Mammary microvascular endothelial cell (primary cell): Measurements from ENCODE around the gene C20orf202. TPM values are rescaled to one million over a fixed set of nuclear protein-coding genes. Genes with fewer than 3 reads are reported as not detected.

Experiments
- total RNA-seq: library from RNA; depleted of rRNA; stranded (reverse); fragments of >200 nt; gene quantifications from 2 replicates; pipeline ENCODE4 v1.2.3, GENCODE V29; 2015

C20orf202 gene
- not detected in 2 replicates for total RNA-seq

DNA sequence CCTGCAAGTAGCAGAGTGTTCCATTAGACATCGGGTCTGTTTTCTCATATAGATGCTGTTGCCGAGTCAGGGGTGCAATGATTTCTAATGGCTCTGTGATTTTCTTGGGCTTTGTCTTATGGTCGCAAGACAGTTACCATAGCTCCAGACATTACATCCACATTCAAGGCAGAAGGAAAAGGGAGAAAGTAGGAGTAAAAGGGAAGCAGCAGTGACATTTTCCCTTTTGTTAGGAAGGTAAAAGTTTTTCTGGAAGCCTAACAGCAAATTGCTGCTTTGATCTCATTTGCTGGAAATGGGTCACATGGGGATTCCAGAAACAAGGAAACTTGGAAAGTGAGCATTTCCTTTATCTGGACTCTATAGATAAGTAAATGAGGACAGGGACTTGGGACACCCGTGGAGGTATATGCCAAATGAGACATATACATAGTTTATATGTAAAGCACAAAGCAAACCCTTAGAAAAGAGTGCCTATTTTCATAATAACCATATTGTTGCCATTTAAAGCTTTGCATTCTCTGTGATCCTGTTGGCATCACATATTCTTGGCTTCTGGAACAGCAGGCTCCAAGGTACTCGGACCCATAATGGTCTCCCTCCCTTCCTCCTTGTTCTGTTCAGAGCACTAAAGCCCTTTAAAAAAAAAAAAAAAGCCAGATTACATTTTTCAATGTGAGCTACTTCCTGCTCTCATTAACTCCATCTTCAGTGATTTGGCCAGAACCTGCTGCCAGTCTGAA, at the start of gene C20orf202:
C20orf202 (plus strand) TSS at position 693 of the 743 bp plus-strand sequence. CDS start 132 bp downstream, outside the sequence.

DNA sequence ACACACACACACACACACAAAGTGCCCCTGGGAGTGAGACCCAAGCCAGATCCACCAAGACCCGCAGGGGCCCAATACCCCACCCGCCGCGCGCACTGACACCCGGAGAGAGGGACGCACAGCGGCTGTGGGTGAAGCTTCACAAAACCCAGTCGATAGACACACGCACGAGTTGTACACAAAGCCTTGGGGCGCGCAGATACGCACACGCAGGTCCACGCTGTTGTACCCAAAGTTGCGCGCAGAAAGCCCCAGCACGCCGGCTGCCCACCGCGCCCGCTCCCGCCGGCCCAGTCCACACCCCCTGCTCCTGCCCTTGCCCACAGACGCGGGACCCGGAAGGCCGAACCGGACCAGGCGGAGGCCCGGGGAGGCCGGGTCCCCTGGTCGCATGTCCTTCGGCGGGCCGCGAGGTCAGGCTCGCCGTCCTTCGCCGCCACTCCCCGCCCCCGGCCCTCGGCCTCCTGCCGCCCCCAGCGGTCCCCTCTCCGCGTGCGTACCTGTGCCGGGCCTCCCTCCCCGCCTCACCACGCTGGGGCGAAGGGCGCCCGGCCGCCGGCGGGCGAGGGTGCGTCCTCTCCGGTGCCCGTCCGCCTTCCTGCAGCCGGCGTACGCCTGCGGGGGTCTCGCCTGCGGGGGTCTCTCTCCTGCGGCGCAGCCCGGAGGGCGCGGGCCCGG, 18.5 kb upstream of the C20orf202 start, which contains the start of gene TMEM74B:
TMEM74B (minus strand) TSS at position 344 of the 678 bp plus-strand sequence. CDS start 1,180 bp downstream, outside the sequence.

DNA sequence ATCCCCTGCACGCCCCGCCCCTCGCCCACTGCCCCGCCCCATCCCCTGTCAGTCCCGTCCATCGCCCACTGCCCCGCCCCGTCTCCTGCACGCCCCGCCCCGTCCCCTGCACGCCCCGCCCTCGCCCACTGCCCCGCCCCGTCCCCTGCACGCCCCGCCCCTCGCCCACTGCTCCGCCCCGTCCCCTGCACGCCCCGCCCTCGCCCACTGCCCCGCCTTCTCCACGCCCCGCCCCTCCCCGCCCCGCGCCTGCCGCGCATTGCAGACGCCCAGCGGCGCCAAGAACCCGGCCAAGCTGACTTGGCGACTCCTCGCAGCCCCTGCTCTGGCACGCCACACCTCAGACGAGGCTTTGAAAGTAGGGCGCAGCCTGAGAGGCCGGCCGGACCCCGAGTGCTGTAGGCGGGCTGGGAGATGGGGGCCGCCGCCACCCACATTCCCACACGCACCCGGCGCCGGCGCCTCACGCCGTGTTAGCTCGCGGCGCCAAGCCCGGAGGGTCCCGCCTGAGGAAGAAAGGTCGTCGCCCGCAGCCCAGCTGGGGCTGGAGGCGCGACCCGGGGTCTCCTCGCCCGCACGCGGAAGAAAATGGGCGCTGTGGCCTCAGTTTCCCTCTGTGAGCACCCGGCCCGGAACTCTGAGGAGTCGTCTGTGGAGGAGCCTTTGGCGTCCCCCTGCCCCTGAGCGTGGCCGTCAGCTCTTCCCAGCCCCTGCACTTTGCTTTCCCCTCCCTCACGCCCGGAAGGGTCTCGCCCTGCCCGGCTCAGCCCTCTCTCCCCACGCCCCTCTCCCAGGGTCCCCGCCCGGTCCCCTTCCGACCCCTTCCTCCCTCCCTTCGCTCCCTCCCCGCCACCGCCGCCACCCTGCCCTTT, 22.8 kb downstream of the C20orf202 start, which contains the start of gene RAD21L1:
RAD21L1 (plus strand) TSS at position 262 of the 872 bp plus-strand sequence. CDS start 2,410 bp downstream, outside the sequence.

Other genes with a start within 250 kb of the C20orf202 start
- gene RSPO4, start 201.1 kb upstream of the C20orf202 start, total RNA-seq, result not detected in 2 replicates
- 113 and 125 TPM in 2 replicates for gene PSMF1, start 84.9 kb upstream of the C20orf202 start, total RNA-seq
- 0.20 and 1.4 TPM in 2 replicates for gene TMEM74B, start 18.5 kb upstream of the C20orf202 start, total RNA-seq
- not detected in 2 replicates for gene RAD21L1, start 22.6 kb downstream of the C20orf202 start, total RNA-seq
- gene SNPH, start 62.8 kb downstream of the C20orf202 start, total RNA-seq, result 6.6 and 7.3 TPM in 2 replicates
- 4.7 and 5.6 TPM in 2 replicates for gene SDCBP2, start 125.7 kb downstream of the C20orf202 start, total RNA-seq
- gene FKBP1A, start 189.6 kb downstream of the C20orf202 start, total RNA-seq, result 313 and 314 TPM in 2 replicates